Astrocyte (in vitro differentiated cells and primary cell): ENCODE measurements around the gene RPS2. TPM values are rescaled to one million over a fixed set of nuclear protein-coding genes. Genes with fewer than 3 reads are reported as not detected.

Experiments
- DNase-seq: peaks from one replicate; pipeline ENCODE4 v3.0.0-alpha.2; 2010; ENCODE audit warnings: low read depth
- FAIRE-seq: peaks from 2 replicates; lab custom pipeline; 2011; peaks lifted over from hg19 to GRCh38; lab: Jason Lieb, UNC
- H2AFZ ChIP-seq: 2 replicates; pipeline ENCODE4 v1.6.0; 2012; ENCODE audit warnings: low read depth, low read length, inconsistent platforms
- H3K27ac ChIP-seq: 2 replicates; pipeline ENCODE4 v1.5.1; 2011; ENCODE audit warnings: low read depth, low read length, inconsistent platforms
- H3K27me3 ChIP-seq: 2 replicates; pipeline ENCODE4 v1.6.0; 2011; ENCODE audit warnings: low read length, inconsistent platforms; ENCODE audit not compliant: insufficient read depth
- H3K36me3 ChIP-seq: 2 replicates; pipeline ENCODE4 v1.5.1; 2011; ENCODE audit warnings: low read length, inconsistent platforms; ENCODE audit not compliant: insufficient read depth
- H3K4me1 ChIP-seq: 2 replicates; pipeline ENCODE4 v1.5.1; 2011; ENCODE audit warnings: low read length, inconsistent platforms; ENCODE audit not compliant: insufficient read depth
- H3K4me2 ChIP-seq: 2 replicates; pipeline ENCODE4 v1.6.0; 2012; ENCODE audit warnings: low read length, inconsistent platforms
- H3K4me3 ChIP-seq: 2 replicates; pipeline ENCODE4 v1.5.1; 2011; ENCODE audit warnings: low read depth, mild to moderate bottlenecking, low read length, inconsistent platforms; ENCODE audit not compliant: insufficient read depth
- H3K79me2 ChIP-seq: 2 replicates; pipeline ENCODE4 v1.6.0; 2012; ENCODE audit warnings: mild to moderate bottlenecking, low read length, inconsistent platforms; ENCODE audit not compliant: insufficient read depth
- H3K9ac ChIP-seq: 2 replicates; pipeline ENCODE4 v1.6.0; 2012; ENCODE audit warnings: mild to moderate bottlenecking, low read length, inconsistent platforms
- H3K9me3 ChIP-seq: 2 replicates; pipeline ENCODE4 v1.5.1; 2012; ENCODE audit warnings: low read depth, mild to moderate bottlenecking, low read length, inconsistent platforms; ENCODE audit not compliant: insufficient read depth
- H4K20me1 ChIP-seq: 2 replicates; pipeline ENCODE4 v1.6.0; 2012; ENCODE audit warnings: low read length, inconsistent platforms; ENCODE audit not compliant: insufficient read depth
- H3K27ac Mint-ChIP-seq: one replicate; pipeline ENCODE4 v1.8.0; 2021; ENCODE audit warnings: mild to moderate bottlenecking, mixed read lengths; ENCODE audit not compliant: unreplicated experiment
- H3K27me3 Mint-ChIP-seq: one replicate; pipeline ENCODE4 v1.8.0; 2021; ENCODE audit warnings: low read depth, mixed read lengths; ENCODE audit not compliant: unreplicated experiment
- H3K36me3 Mint-ChIP-seq: one replicate; pipeline ENCODE4 v1.8.0; 2021; ENCODE audit warnings: low read depth, mixed read lengths; ENCODE audit not compliant: unreplicated experiment
- H3K4me1 Mint-ChIP-seq: one replicate; pipeline ENCODE4 v1.8.0; 2021; ENCODE audit warnings: low read depth, mixed read lengths; ENCODE audit not compliant: unreplicated experiment
- H3K4me3 Mint-ChIP-seq: one replicate; pipeline ENCODE4 v1.8.0; 2021; ENCODE audit warnings: mild to moderate bottlenecking, moderate library complexity, mixed read lengths; ENCODE audit not compliant: unreplicated experiment
- H3K9me3 Mint-ChIP-seq: one replicate; pipeline ENCODE4 v1.8.0; 2021; ENCODE audit warnings: mild to moderate bottlenecking, mixed read lengths; ENCODE audit not compliant: unreplicated experiment
- CTCF ChIP-seq: IDR thresholded peaks from 2 replicates; pipeline ENCODE4 v1.5.1; 2011; ENCODE audit warnings: low read depth, mild to moderate bottlenecking, inconsistent platforms, low read length, moderate library complexity; ENCODE audit not compliant: insufficient read depth
- EZH2 ChIP-seq: IDR thresholded peaks from 2 replicates; pipeline ENCODE4 v1.6.1; 2012; ENCODE audit warnings: mild to moderate bottlenecking, low read length, inconsistent platforms; ENCODE audit not compliant: insufficient read depth
- total RNA-seq: library from RNA; stranded (reverse); gene quantifications from 2 replicates; pipeline ENCODE4 v1.2.1, GENCODE V29; 2021

Gene RPS2
- total RNA-seq, 1 donor from 2014 or later: 2,534 TPM

GRCh38 chr16:1932050-1933028 lies 32.3 kb downstream of the RPS2 start:
- Mint-ChIP-seq H3K36me3 (peaks cover 3% of the 10 kb centered on the region), H3K4me3 (no peak overlapping the region), H3K27ac (no peak overlapping the region), H3K27me3 (peaks cover 12% of the 10 kb centered on the region), H3K9me3 (no peaks in the 10 kb centered on the region), H3K4me1 (no peaks in the 10 kb centered on the region)
- H3K4me1 ChIP-seq: peaks cover 6% of the 10 kb centered on the region
- H3K27ac ChIP-seq: no peak overlapping the region
- H3K4me2 ChIP-seq: no peak overlapping the region
- no peak overlapping the region for H2AFZ ChIP-seq
- FAIRE-seq: no peak
- no peak overlapping the region for H3K9ac ChIP-seq
- TF ChIP-seq CTCF: no peak
- no peak for TF ChIP-seq EZH2
- DNase-seq: no peak
- H3K36me3 ChIP-seq: no peaks in the 10 kb centered on the region
- H3K27me3 ChIP-seq: no peaks in the 10 kb centered on the region
- no peaks in the 10 kb centered on the region for H3K9me3 ChIP-seq
- no peaks in the 10 kb centered on the region for H3K79me2 ChIP-seq
- no peaks in the 10 kb centered on the region for H4K20me1 ChIP-seq
- H3K4me3 ChIP-seq: no peak overlapping the region

- Mint-ChIP-seq H3K4me1 (no peaks in the 10 kb centered on the region), H3K9me3 (no peaks in the 10 kb centered on the region), H3K27me3 (peaks cover 12% of the 10 kb centered on the region), H3K27ac (no peak overlapping the region), H3K36me3 (no peaks in the 10 kb centered on the region), H3K4me3 (no peak overlapping the region)
- no peak overlapping the region for H3K9ac ChIP-seq
- TF ChIP-seq CTCF (no peak), EZH2 (no peak)
- peaks cover 6% of the 10 kb centered on the region for H3K4me1 ChIP-seq
- H3K4me2 ChIP-seq: no peak overlapping the region
- no peaks in the 10 kb centered on the region for H4K20me1 ChIP-seq
- H3K9me3 ChIP-seq: no peaks in the 10 kb centered on the region
- FAIRE-seq (no peak), DNase-seq (no peak)
- no peaks in the 10 kb centered on the region for H3K79me2 ChIP-seq
- no peak overlapping the region for H3K27ac ChIP-seq
- H2AFZ ChIP-seq: no peak overlapping the region
- no peaks in the 10 kb centered on the region for H3K27me3 ChIP-seq
- no peak overlapping the region for H3K4me3 ChIP-seq
- H3K36me3 ChIP-seq: no peaks in the 10 kb centered on the region
Measured at GRCh38 chr16:1930338-1930720, 34.3 kb downstream of the RPS2 start.
